K562 (cell line): Measurements from ENCODE around the gene PDE4D. TPM values are rescaled to one million over a fixed set of nuclear protein-coding genes. Genes with fewer than 3 reads are reported as not detected.

Experiments used
- ATAC-seq: fragments of 200-7000 bp; cut with Tn5 transposase; 3 replicates; pipeline ENCODE4 v1.9.1; 2020; ENCODE audit warnings: moderate library complexity
- BruUV-seq: library from RNA; stranded (reverse); fragments of 400-500 nt; replicated peaks from 2 replicates; lab custom pipeline; 2021; lab: Mats Ljungman, UMichigan
- CTCF ChIA-PET: fragments of 300-600 bp; formaldehyde crosslinking; extraction: SDS; loops from one replicate; lab custom pipeline; 2021; ENCODE audit warnings: low intra/inter-chr PET ratio; lab: Yijun Ruan, JAX
- POLR2A ChIA-PET: fragments of 300-600, 350-650 bp; sonication (Branson Sonifier 250); formaldehyde crosslinking; extraction: SDS; loops from one replicate; lab custom pipeline; 2021; ENCODE audit warnings: antibody characterized with exemption, inconsistent platforms; lab: Yijun Ruan, JAX
- DNase-seq, 4 experiments: peaks; one replicate each; pipeline versions ENCODE4 v3.0.0 to v3.0.0-alpha.2; 2011 to 2018; ENCODE audit warnings: low spot score in 3 of 4, mixed read lengths in 3 of 4; ENCODE audit errors: extremely low read depth in 1 of 4
- FAIRE-seq: peaks from 2 replicates; lab custom pipeline; 2011; peaks lifted over from hg19 to GRCh38; lab: Jason Lieb, UNC
- H2AFZ ChIP-seq: 2 replicates; pipeline ENCODE4 v1.6.0; 2011; ENCODE audit warnings: low read depth, low read length, control low read depth, inconsistent platforms
- H3K27ac ChIP-seq: fragments of 200-600 bp; 3 replicates; pipeline ENCODE4 v1.8.0; 2011; ENCODE audit warnings: low read depth, mild to moderate bottlenecking, control low read depth, inconsistent platforms, low read length, moderate library complexity, mixed read lengths; ENCODE audit errors: extremely low read depth
- H3K27me3 ChIP-seq, 2 experiments: fragments of 300-600 bp in 1 of 2; 2 replicates in 1 of 2; 3 replicates in 1 of 2; pipeline versions ENCODE4 v1.6.0 to v1.8.0; 2011; ENCODE audit warnings: inconsistent platforms in 2 of 2, low read length in 2 of 2, mild to moderate bottlenecking in 1 of 2, mixed read lengths in 1 of 2, moderate library complexity in 1 of 2; ENCODE audit not compliant: control insufficient read depth in 2 of 2, insufficient read depth in 2 of 2
- H3K36me3 ChIP-seq: fragments of 300-600 bp; 3 replicates; pipeline ENCODE4 v1.8.0; 2011; ENCODE audit warnings: mild to moderate bottlenecking, low read length, inconsistent platforms; ENCODE audit not compliant: control insufficient read depth, insufficient read depth
- H3K4me1 ChIP-seq, 2 experiments: fragments of 200-600 bp in 1 of 2; replicated peaks in 1 of 2; 2 replicates in 1 of 2; 3 replicates in 1 of 2; pipeline versions ENCODE4 v1.5.1 to v1.8.0; 2011; ENCODE audit warnings: inconsistent platforms in 2 of 2, low read length in 2 of 2, mild to moderate bottlenecking in 1 of 2, mixed read lengths in 1 of 2, moderate library complexity in 1 of 2; ENCODE audit not compliant: control insufficient read depth in 2 of 2, insufficient read depth in 2 of 2
- H3K4me2 ChIP-seq: 2 replicates; pipeline ENCODE4 v1.6.1; 2011; ENCODE audit warnings: low read length, control low read depth, inconsistent platforms, mixed read lengths; ENCODE audit not compliant: insufficient read depth
- H3K4me3 ChIP-seq: fragments of 200-600 bp; sonication (generic), shearing (Covaris generic); 2 replicates; pipeline ENCODE4 v1.5.1; 2016; ENCODE audit warnings: control low read depth, inconsistent platforms
- H3K79me2 ChIP-seq: fragments of 200-600 bp; 3 replicates; pipeline ENCODE4 v1.8.0; 2011; ENCODE audit warnings: low read length, inconsistent platforms; ENCODE audit not compliant: control insufficient read depth, insufficient read depth
- H3K9ac ChIP-seq, 2 experiments: 2 replicates each; pipeline versions ENCODE4 v1.6.0 to v1.6.1; 2011; ENCODE audit warnings: low read depth in 2 of 2, low read length in 2 of 2, control low read depth in 1 of 2, inconsistent platforms in 1 of 2, mild to moderate bottlenecking in 1 of 2, mixed read lengths in 1 of 2; ENCODE audit not compliant: insufficient read depth in 1 of 2
- H3K9me1 ChIP-seq: one replicate; pipeline ENCODE4 v1.6.0; 2011; ENCODE audit warnings: inconsistent platforms, mild to moderate bottlenecking, low read length, moderate library complexity; ENCODE audit not compliant: control insufficient read depth, insufficient read depth
- H3K9me3 ChIP-seq: replicated peaks from 2 replicates; pipeline ENCODE4 v1.5.1; 2011; ENCODE audit warnings: low read depth, low read length, inconsistent platforms; ENCODE audit not compliant: control insufficient read depth, insufficient read depth
- H4K20me1 ChIP-seq: replicated peaks from 2 replicates; pipeline ENCODE4 v1.6.1; 2011; ENCODE audit warnings: low read length, inconsistent platforms, mixed read lengths; ENCODE audit not compliant: control insufficient read depth, insufficient read depth
- JUNB ChIP-seq: fragments of 450-650 bp; formaldehyde crosslinking; conservative IDR thresholded peaks from 2 replicates; pipeline ENCODE4 v1.4.0; 2020; ENCODE audit warnings: mild to moderate bottlenecking
- PTTG1 ChIP-seq: fragments of 450-650 bp; IDR thresholded peaks from 2 replicates; pipeline ENCODE4 v1.6.1; 2016; ENCODE audit warnings: low read depth, mild to moderate bottlenecking, missing genetic modification characterization, missing compliant biosample characterization
- RB1 ChIP-seq: fragments of 450-650 bp; IDR thresholded peaks from 2 replicates; pipeline ENCODE4 v1.6.1; 2017; ENCODE audit warnings: low read depth, mild to moderate bottlenecking
- SMARCB1 ChIP-seq: IDR thresholded peaks from 2 replicates; pipeline ENCODE4 v1.6.1; 2011; ENCODE audit warnings: improper control_type of control experiment, low read depth; ENCODE audit not compliant: insufficient read length
- SRSF3 ChIP-seq: fragments of 200-400 bp; formaldehyde crosslinking; IDR thresholded peaks from 2 replicates; pipeline ENCODE4 v1.6.1; 2016; ENCODE audit warnings: mild to moderate bottlenecking, low read length, moderate library complexity; ENCODE audit not compliant: insufficient read depth
- TAF9B ChIP-seq: fragments of 450-650 bp; IDR thresholded peaks from 2 replicates; pipeline ENCODE4 v1.6.1; 2018; ENCODE audit warnings: mild to moderate bottlenecking; ENCODE audit not compliant: partially characterized antibody
- TFAM ChIP-seq: fragments of 250-450 bp; sonication (Bioruptor Pico); conservative IDR thresholded peaks from 2 replicates; pipeline ENCODE4 v1.5.0; 2021; ENCODE audit warnings: mild to moderate bottlenecking, moderate library complexity
- WHSC1 ChIP-seq: IDR thresholded peaks from one replicate; pipeline ENCODE4 v1.6.1; 2012; ENCODE audit warnings: low read length, control low read depth, inconsistent platforms
- ZNF311 ChIP-seq: fragments of 250-450 bp; sonication (Bioruptor Pico); IDR thresholded peaks from 2 replicates; pipeline ENCODE4 v1.4.0; 2020; ENCODE audit warnings: mild to moderate bottlenecking, moderate library complexity
- ZNF561 ChIP-seq: fragments of 450-650 bp; formaldehyde crosslinking; conservative IDR thresholded peaks from 2 replicates; pipeline ENCODE4 v1.4.0; 2020; ENCODE audit warnings: mild to moderate bottlenecking, moderate library complexity
- WGBS: fragments of 100-300 bp; shearing (Covaris generic); methylation state at CpG from one replicate; pipeline ENCODE4 v1.1.6; 2016; ENCODE audit warnings: low coverage, mixed read lengths; ENCODE audit not compliant: insufficient coverage; ENCODE audit errors: missing lambda C conversion rate; 5-methylcytosine and 5-hydroxymethylcytosine counted together
- in situ Hi-C: fragments of 300-500 bp; cut with MboI; formaldehyde crosslinking; loops from 4 replicates; pipeline ENCODE4 v1.15.0; 2018; ENCODE audit warnings: inconsistent platforms, mixed read lengths
- intact Hi-C: fragments of 100-400 bp; cut with micrococcal nuclease; formaldehyde crosslinking; loops from 2 replicates; pipeline ENCODE4 v1.14.2; 2022
- polyA plus RNA-seq, 8 experiments: library from polyadenylated mRNA; depleted of rRNA in 4 of 8; stranded (reverse) in 5 of 8; unstranded in 3 of 8; fragments of >200 nt; fragmentation: Nextera tagmentation in 2 of 8; fragmentation: Illumina TruSeq in 1 of 8; extraction: Ambion mirVana in 2 of 8; extraction: Trizol in 1 of 8; gene quantifications; 2 replicates each; pipeline versions ENCODE4 v1.2.1 to v1.2.3, GENCODE V29; 2011 to 2014; ENCODE audit warnings: inconsistent platforms in 1 of 8, missing spikeins in 1 of 8
- total RNA-seq, 7 experiments: library from RNA; depleted of rRNA in 6 of 7; stranded (reverse); fragments of >200 nt in 6 of 7; fragmentation: Illumina TruSeq in 2 of 7; extraction: Trizol in 2 of 7; gene quantifications; 2 replicates each; pipeline versions ENCODE4 v1.2.1 to v1.2.3, GENCODE V29; 2011 to 2021; ENCODE audit warnings: low replicate concordance in 1 of 7
- TF ChIP-seq, protein P1 (sequence below), 2 experiments: fragments of 450-650 bp in 1 of 2; sonication (generic) in 1 of 2; formaldehyde crosslinking in 1 of 2; IDR thresholded peaks in 1 of 2; conservative IDR thresholded peaks in 1 of 2; 2 replicates each; pipeline versions ENCODE4 v1.6.1 to v1.8.1; 2016 to 2023; ENCODE audit warnings: mild to moderate bottlenecking in 2 of 2, moderate library complexity in 2 of 2, inconsistent platforms in 1 of 2, missing genetic modification reagents in 1 of 2
- TF ChIP-seq, protein P2 (sequence below): conservative IDR thresholded peaks from 2 replicates; pipeline ENCODE4 v1.6.1; 2011; ENCODE audit warnings: low read depth, mild to moderate bottlenecking, low read length; ENCODE audit not compliant: control insufficient read depth
- TF ChIP-seq, protein P3 (sequence below): fragments of 150-350 bp; conservative IDR thresholded peaks from 2 replicates; pipeline ENCODE4 v1.6.1; 2014; ENCODE audit warnings: low read length
- TF ChIP-seq, protein P4 (sequence below): fragments of 250-450 bp; sonication (Bioruptor Pico); IDR thresholded peaks from 2 replicates; pipeline ENCODE4 v1.4.0; 2020; ENCODE audit warnings: mild to moderate bottlenecking, moderate library complexity, borderline replicate concordance

Gene PDE4D
- total and polyA plus RNA-seq, 9 of the 15 experiments (the other 6 are each of a cell fraction or from before 2014, with no cell fraction given), result 0.04 to 0.46 (median 0.13) TPM

DNA sequence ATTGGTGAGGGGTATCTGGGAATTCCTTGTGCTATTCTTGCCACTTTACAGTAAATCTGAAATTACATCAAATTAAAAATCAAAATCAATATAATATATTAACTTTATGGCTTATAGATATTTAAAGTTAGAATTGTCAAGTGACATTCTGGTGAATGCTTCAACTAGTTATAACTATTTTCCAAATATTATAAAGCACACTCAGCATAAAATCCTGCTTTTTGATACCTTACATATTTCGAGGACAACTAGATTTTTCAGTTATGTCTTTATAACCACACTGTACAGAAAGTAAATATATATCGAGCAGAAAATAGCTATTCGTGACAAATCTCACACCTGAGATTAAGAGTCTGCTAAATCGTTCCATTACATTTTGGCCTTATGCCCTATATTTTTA lies 210.2 kb downstream of the PDE4D start (continued):
- no peak for TF ChIP-seq SRSF3
- TF ChIP-seq ZNF311 (CRISPR knock-in tag), result no peak
- TF ChIP-seq, protein P1, sequence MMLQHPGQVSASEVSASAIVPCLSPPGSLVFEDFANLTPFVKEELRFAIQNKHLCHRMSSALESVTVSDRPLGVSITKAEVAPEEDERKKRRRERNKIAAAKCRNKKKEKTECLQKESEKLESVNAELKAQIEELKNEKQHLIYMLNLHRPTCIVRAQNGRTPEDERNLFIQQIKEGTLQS (IDR thresholded peaks at IDR 0.05), result no peak
- TF ChIP-seq, protein P1 (CRISPR knock-in tag; conservative IDR thresholded peaks at IDR 0.05), result no peak

DNA sequence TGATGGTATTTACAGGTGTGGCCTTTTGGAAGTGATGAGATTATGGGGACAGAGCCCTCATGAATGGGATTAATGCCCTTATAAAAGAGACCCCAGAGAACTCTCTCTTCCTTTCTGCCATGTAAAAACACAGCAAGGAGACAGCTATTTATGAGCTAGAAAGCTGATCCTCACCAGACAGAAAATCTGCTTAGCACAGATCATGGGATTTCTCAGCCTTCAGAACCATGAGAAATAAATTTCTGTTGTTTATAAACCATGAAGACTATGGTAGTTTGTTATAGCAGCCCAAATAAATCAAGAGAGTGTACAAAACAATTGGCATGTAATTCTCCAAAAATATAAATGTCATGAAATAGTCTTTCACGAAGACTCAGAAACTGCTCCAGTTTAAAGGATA lies 211.0 kb downstream of the PDE4D start:
- no peak overlapping the region for H3K4me2 ChIP-seq
- H3K79me2 ChIP-seq, result no peaks in the 10 kb centered on the region
- H3K9me1 ChIP-seq, result no peaks in the 10 kb centered on the region
- ChIA-PET POLR2A (no interaction called here), CTCF (no interaction called here)
- H3K4me3 ChIP-seq, result no peak overlapping the region
- no peak for ATAC-seq
- no peak for DNase-seq
- H3K27ac ChIP-seq, result no peak overlapping the region
- intact Hi-C loops (no loop called here), in situ Hi-C loops (no loop called here)
- no peak overlapping the region for H3K9ac ChIP-seq
- no TSS peak for BruUV-seq
- H2AFZ ChIP-seq, result no peak overlapping the region
- H3K36me3 ChIP-seq, result no peaks in the 10 kb centered on the region
- H3K27me3 ChIP-seq, result no peaks in the 10 kb centered on the region
- H4K20me1 ChIP-seq, result no peaks in the 10 kb centered on the region
- no peak for FAIRE-seq
- H3K9me3 ChIP-seq, result no peaks in the 10 kb centered on the region; the same call in 1 of the 2 replicates
- 0% methylated on average over 1 of the region's 1 CpG for WGBS
- no peaks in the 10 kb centered on the region for H3K4me1 ChIP-seq
- TF ChIP-seq TFAM (CRISPR knock-in tag) (no peak), ZNF561 (no peak), WHSC1 (no peak), JUNB (no peak), SMARCB1 (no peak), RB1 (no peak), PTTG1 (tag) (no peak), TAF9B (no peak)
- TF ChIP-seq, protein P2, sequence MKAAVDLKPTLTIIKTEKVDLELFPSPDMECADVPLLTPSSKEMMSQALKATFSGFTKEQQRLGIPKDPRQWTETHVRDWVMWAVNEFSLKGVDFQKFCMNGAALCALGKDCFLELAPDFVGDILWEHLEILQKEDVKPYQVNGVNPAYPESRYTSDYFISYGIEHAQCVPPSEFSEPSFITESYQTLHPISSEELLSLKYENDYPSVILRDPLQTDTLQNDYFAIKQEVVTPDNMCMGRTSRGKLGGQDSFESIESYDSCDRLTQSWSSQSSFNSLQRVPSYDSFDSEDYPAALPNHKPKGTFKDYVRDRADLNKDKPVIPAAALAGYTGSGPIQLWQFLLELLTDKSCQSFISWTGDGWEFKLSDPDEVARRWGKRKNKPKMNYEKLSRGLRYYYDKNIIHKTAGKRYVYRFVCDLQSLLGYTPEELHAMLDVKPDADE, result no peak
- TF ChIP-seq, protein P3, sequence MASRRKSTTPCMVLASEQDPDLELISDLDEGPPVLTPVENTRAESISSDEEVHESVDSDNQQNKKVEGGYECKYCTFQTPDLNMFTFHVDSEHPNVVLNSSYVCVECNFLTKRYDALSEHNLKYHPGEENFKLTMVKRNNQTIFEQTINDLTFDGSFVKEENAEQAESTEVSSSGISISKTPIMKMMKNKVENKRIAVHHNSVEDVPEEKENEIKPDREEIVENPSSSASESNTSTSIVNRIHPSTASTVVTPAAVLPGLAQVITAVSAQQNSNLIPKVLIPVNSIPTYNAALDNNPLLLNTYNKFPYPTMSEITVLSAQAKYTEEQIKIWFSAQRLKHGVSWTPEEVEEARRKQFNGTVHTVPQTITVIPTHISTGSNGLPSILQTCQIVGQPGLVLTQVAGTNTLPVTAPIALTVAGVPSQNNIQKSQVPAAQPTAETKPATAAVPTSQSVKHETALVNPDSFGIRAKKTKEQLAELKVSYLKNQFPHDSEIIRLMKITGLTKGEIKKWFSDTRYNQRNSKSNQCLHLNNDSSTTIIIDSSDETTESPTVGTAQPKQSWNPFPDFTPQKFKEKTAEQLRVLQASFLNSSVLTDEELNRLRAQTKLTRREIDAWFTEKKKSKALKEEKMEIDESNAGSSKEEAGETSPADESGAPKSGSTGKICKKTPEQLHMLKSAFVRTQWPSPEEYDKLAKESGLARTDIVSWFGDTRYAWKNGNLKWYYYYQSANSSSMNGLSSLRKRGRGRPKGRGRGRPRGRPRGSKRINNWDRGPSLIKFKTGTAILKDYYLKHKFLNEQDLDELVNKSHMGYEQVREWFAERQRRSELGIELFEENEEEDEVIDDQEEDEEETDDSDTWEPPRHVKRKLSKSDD, result no peak
- TF ChIP-seq, protein P4, sequence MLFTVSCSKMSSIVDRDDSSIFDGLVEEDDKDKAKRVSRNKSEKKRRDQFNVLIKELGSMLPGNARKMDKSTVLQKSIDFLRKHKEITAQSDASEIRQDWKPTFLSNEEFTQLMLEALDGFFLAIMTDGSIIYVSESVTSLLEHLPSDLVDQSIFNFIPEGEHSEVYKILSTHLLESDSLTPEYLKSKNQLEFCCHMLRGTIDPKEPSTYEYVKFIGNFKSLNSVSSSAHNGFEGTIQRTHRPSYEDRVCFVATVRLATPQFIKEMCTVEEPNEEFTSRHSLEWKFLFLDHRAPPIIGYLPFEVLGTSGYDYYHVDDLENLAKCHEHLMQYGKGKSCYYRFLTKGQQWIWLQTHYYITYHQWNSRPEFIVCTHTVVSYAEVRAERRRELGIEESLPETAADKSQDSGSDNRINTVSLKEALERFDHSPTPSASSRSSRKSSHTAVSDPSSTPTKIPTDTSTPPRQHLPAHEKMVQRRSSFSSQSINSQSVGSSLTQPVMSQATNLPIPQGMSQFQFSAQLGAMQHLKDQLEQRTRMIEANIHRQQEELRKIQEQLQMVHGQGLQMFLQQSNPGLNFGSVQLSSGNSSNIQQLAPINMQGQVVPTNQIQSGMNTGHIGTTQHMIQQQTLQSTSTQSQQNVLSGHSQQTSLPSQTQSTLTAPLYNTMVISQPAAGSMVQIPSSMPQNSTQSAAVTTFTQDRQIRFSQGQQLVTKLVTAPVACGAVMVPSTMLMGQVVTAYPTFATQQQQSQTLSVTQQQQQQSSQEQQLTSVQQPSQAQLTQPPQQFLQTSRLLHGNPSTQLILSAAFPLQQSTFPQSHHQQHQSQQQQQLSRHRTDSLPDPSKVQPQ (CRISPR knock-in tag), result no peak
